Measurements from ENCODE around the gene PKMYT1. TPM values are rescaled to one million over a fixed set of nuclear protein-coding genes. Genes with fewer than 3 reads are reported as not detected.

PKMYT1 gene
- total and polyA plus RNA-seq, 2 donors = 5.3 to 16.5 TPM

- peaks cover 0 to 4% of the 10 kb centered on the region in 2 donors for H3K9me3 ChIP-seq (ENCODE audit: control insufficient read depth in 2 of 2, insufficient read depth in 1 of 2, low read length in 1 of 2)
- H3K4me1 ChIP-seq (ENCODE audit: control insufficient read depth in 2 of 2, insufficient read depth in 2 of 2, low read length in 2 of 2) = peaks cover 23 to 42% of the 10 kb centered on the region in 2 donors
- WGBS = under 1% methylated on average over 62 of the region's 67 CpGs
- no peaks in the 10 kb centered on the region for H3K36me3 ChIP-seq (ENCODE audit: control insufficient read depth in 2 of 2, insufficient read depth in 2 of 2, low read length in 1 of 2)
- H3K4me3 ChIP-seq (ENCODE audit: low read length in 2 of 2) = peak overlapping the region in 1 of 2 donors; percentile 61
- no peak overlapping the region for H3K27ac ChIP-seq (ENCODE audit: low read depth in 1 of 2, low read length in 1 of 2)
- peaks cover 7 to 62% of the 10 kb centered on the region in 2 donors for H3K27me3 ChIP-seq (ENCODE audit: control insufficient read depth in 2 of 2, insufficient read depth in 1 of 2, low read length in 1 of 2)
- DNase-seq (ENCODE audit: low read depth in 6 of 9, low spot score in 9 of 9) = no peak
Observed at GRCh38 chr16:3004319-3004718, 24.1 kb upstream of the PKMYT1 start.

GRCh38 chr16:3003582-3004270 lies 23.5 kb upstream of the PKMYT1 start:
- H3K4me3 ChIP-seq (ENCODE audit: low read length in 2 of 2) = peak overlapping the region in 1 of 2 donors; percentile 61
- WGBS = 9% methylated on average over 58 of the region's 58 CpGs
- DNase-seq (ENCODE audit: low read depth in 6 of 9, low spot score in 9 of 9) = peak; percentile 93 to 99 (median 97)
- H3K36me3 ChIP-seq (ENCODE audit: control insufficient read depth in 2 of 2, insufficient read depth in 2 of 2, low read length in 1 of 2) = no peaks in the 10 kb centered on the region
- peaks cover 23 to 39% of the 10 kb centered on the region in 2 donors for H3K4me1 ChIP-seq (ENCODE audit: control insufficient read depth in 2 of 2, insufficient read depth in 2 of 2, low read length in 2 of 2)
- H3K27ac ChIP-seq (ENCODE audit: low read depth in 1 of 2, low read length in 1 of 2) = no peak overlapping the region
- peaks cover 10 to 61% of the 10 kb centered on the region in 2 donors for H3K27me3 ChIP-seq (ENCODE audit: control insufficient read depth in 2 of 2, insufficient read depth in 1 of 2, low read length in 1 of 2)
- H3K9me3 ChIP-seq (ENCODE audit: control insufficient read depth in 2 of 2, insufficient read depth in 1 of 2, low read length in 1 of 2) = peaks cover 0 to 4% of the 10 kb centered on the region in 2 donors

GRCh38 chr16:3001316-3001715 lies 21.1 kb upstream of the PKMYT1 start:
- no peaks in the 10 kb centered on the region for H3K9me3 ChIP-seq (ENCODE audit: control insufficient read depth in 2 of 2, insufficient read depth in 1 of 2, low read length in 1 of 2)
- 97% methylated on average over 12 of the region's 12 CpGs for WGBS
- no peak overlapping the region for H3K27ac ChIP-seq (ENCODE audit: low read depth in 1 of 2, low read length in 1 of 2)
- no peaks in the 10 kb centered on the region for H3K36me3 ChIP-seq (ENCODE audit: control insufficient read depth in 2 of 2, insufficient read depth in 2 of 2, low read length in 1 of 2)
- H3K27me3 ChIP-seq (ENCODE audit: control insufficient read depth in 2 of 2, insufficient read depth in 1 of 2, low read length in 1 of 2) = peaks cover 10 to 58% of the 10 kb centered on the region in 2 donors
- peaks cover 4 to 15% of the 10 kb centered on the region in 2 donors for H3K4me1 ChIP-seq (ENCODE audit: control insufficient read depth in 2 of 2, insufficient read depth in 2 of 2, low read length in 2 of 2)
- H3K4me3 ChIP-seq (ENCODE audit: low read length in 2 of 2) = no peak overlapping the region
- DNase-seq (ENCODE audit: low read depth in 6 of 9, low spot score in 9 of 9) = no peak

GRCh38 chr16:3000540-3000939 lies 20.3 kb upstream of the PKMYT1 start:
- H3K27me3 ChIP-seq (ENCODE audit: control insufficient read depth in 2 of 2, insufficient read depth in 1 of 2, low read length in 1 of 2) = peaks cover 8 to 51% of the 10 kb centered on the region in 2 donors
- H3K9me3 ChIP-seq (ENCODE audit: control insufficient read depth in 2 of 2, insufficient read depth in 1 of 2, low read length in 1 of 2) = no peaks in the 10 kb centered on the region
- H3K27ac ChIP-seq (ENCODE audit: low read depth in 1 of 2, low read length in 1 of 2) = no peak overlapping the region
- no peak overlapping the region for H3K4me3 ChIP-seq (ENCODE audit: low read length in 2 of 2)
- H3K36me3 ChIP-seq (ENCODE audit: control insufficient read depth in 2 of 2, insufficient read depth in 2 of 2, low read length in 1 of 2) = no peaks in the 10 kb centered on the region
- DNase-seq (ENCODE audit: low read depth in 6 of 9, low spot score in 9 of 9) = no peak
- peaks cover 4 to 9% of the 10 kb centered on the region in 2 donors for H3K4me1 ChIP-seq (ENCODE audit: control insufficient read depth in 2 of 2, insufficient read depth in 2 of 2, low read length in 2 of 2)
- 98% methylated on average over 4 of the region's 4 CpGs for WGBS

GRCh38 chr16:2999929-3000328 lies 19.7 kb upstream of the PKMYT1 start:
- Histone ChIP-seq H3K9me3 (ENCODE audit: control insufficient read depth in 2 of 2, insufficient read depth in 1 of 2, low read length in 1 of 2) (no peaks in the 10 kb centered on the region), H3K27ac (ENCODE audit: low read depth in 1 of 2, low read length in 1 of 2) (no peak overlapping the region), H3K27me3 (ENCODE audit: control insufficient read depth in 2 of 2, insufficient read depth in 1 of 2, low read length in 1 of 2) (peaks cover 6 to 46% of the 10 kb centered on the region in 2 donors), H3K4me1 (ENCODE audit: control insufficient read depth in 2 of 2, insufficient read depth in 2 of 2, low read length in 2 of 2) (peaks cover 3 to 8% of the 10 kb centered on the region in 2 donors), H3K36me3 (ENCODE audit: control insufficient read depth in 2 of 2, insufficient read depth in 2 of 2, low read length in 1 of 2) (no peaks in the 10 kb centered on the region), H3K4me3 (ENCODE audit: low read length in 2 of 2) (no peak overlapping the region)
- 93% methylated on average over 6 of the region's 6 CpGs for WGBS
- DNase-seq (ENCODE audit: low read depth in 6 of 9, low spot score in 9 of 9) = no peak

- Histone ChIP-seq H3K36me3 (ENCODE audit: control insufficient read depth in 2 of 2, insufficient read depth in 2 of 2, low read length in 1 of 2) (no peaks in the 10 kb centered on the region), H3K9me3 (ENCODE audit: control insufficient read depth in 2 of 2, insufficient read depth in 1 of 2, low read length in 1 of 2) (no peaks in the 10 kb centered on the region), H3K27ac (ENCODE audit: low read depth in 1 of 2, low read length in 1 of 2) (no peak overlapping the region), H3K4me1 (ENCODE audit: control insufficient read depth in 2 of 2, insufficient read depth in 2 of 2, low read length in 2 of 2) (peaks cover 0 to 2% of the 10 kb centered on the region in 2 donors), H3K27me3 (ENCODE audit: control insufficient read depth in 2 of 2, insufficient read depth in 1 of 2, low read length in 1 of 2) (peaks cover 3 to 40% of the 10 kb centered on the region in 2 donors), H3K4me3 (ENCODE audit: low read length in 2 of 2) (no peak overlapping the region)
- DNase-seq (ENCODE audit: low read depth in 6 of 9, low spot score in 9 of 9) = no peak
- WGBS = over 99% methylated on average over 13 of the region's 13 CpGs
Observed at GRCh38 chr16:2996298-2996697, 16.1 kb upstream of the PKMYT1 start.

GRCh38 chr16:2992383-2993081 lies 12.3 kb upstream of the PKMYT1 start:
- H3K27ac ChIP-seq (ENCODE audit: low read depth in 1 of 2, low read length in 1 of 2) = peak overlapping the region; percentile 26 to 28
- no peak overlapping the region for H3K4me3 ChIP-seq (ENCODE audit: low read length in 2 of 2)
- no peak for DNase-seq (ENCODE audit: low read depth in 6 of 9, low spot score in 9 of 9)
- H3K27me3 ChIP-seq (ENCODE audit: control insufficient read depth in 2 of 2, insufficient read depth in 1 of 2, low read length in 1 of 2) = peaks cover 5 to 33% of the 10 kb centered on the region in 2 donors
- H3K9me3 ChIP-seq (ENCODE audit: control insufficient read depth in 2 of 2, insufficient read depth in 1 of 2, low read length in 1 of 2) = no peaks in the 10 kb centered on the region
- 92% methylated on average over 14 of the region's 14 CpGs for WGBS
- no peaks in the 10 kb centered on the region for H3K36me3 ChIP-seq (ENCODE audit: control insufficient read depth in 2 of 2, insufficient read depth in 2 of 2, low read length in 1 of 2)
- H3K4me1 ChIP-seq (ENCODE audit: control insufficient read depth in 2 of 2, insufficient read depth in 2 of 2, low read length in 2 of 2) = peaks cover 0 to 22% of the 10 kb centered on the region in 2 donors

- Histone ChIP-seq H3K4me1 (ENCODE audit: control insufficient read depth in 2 of 2, insufficient read depth in 2 of 2, low read length in 2 of 2) (peaks cover 0 to 28% of the 10 kb centered on the region in 2 donors), H3K27me3 (ENCODE audit: control insufficient read depth in 2 of 2, insufficient read depth in 1 of 2, low read length in 1 of 2) (peaks cover 5 to 33% of the 10 kb centered on the region in 2 donors), H3K27ac (ENCODE audit: low read depth in 1 of 2, low read length in 1 of 2) (no peak overlapping the region), H3K9me3 (ENCODE audit: control insufficient read depth in 2 of 2, insufficient read depth in 1 of 2, low read length in 1 of 2) (no peaks in the 10 kb centered on the region), H3K4me3 (ENCODE audit: low read length in 2 of 2) (no peak overlapping the region), H3K36me3 (ENCODE audit: control insufficient read depth in 2 of 2, insufficient read depth in 2 of 2, low read length in 1 of 2) (no peaks in the 10 kb centered on the region)
- 96% methylated on average over 12 of the region's 12 CpGs for WGBS
- no peak for DNase-seq (ENCODE audit: low read depth in 6 of 9, low spot score in 9 of 9)
Observed at GRCh38 chr16:2991566-2992261, 11.5 kb upstream of the PKMYT1 start.

GRCh38 chr16:2990891-2991290 lies 10.6 kb upstream of the PKMYT1 start:
- Histone ChIP-seq H3K36me3 (ENCODE audit: control insufficient read depth in 2 of 2, insufficient read depth in 2 of 2, low read length in 1 of 2) (no peaks in the 10 kb centered on the region), H3K4me3 (ENCODE audit: low read length in 2 of 2) (no peak overlapping the region), H3K27ac (ENCODE audit: low read depth in 1 of 2, low read length in 1 of 2) (no peak overlapping the region), H3K4me1 (ENCODE audit: control insufficient read depth in 2 of 2, insufficient read depth in 2 of 2, low read length in 2 of 2) (peaks cover 0 to 28% of the 10 kb centered on the region in 2 donors), H3K27me3 (ENCODE audit: control insufficient read depth in 2 of 2, insufficient read depth in 1 of 2, low read length in 1 of 2) (peaks cover 5 to 36% of the 10 kb centered on the region in 2 donors), H3K9me3 (ENCODE audit: control insufficient read depth in 2 of 2, insufficient read depth in 1 of 2, low read length in 1 of 2) (no peaks in the 10 kb centered on the region)
- 91% methylated on average over 10 of the region's 10 CpGs for WGBS
- DNase-seq (ENCODE audit: low read depth in 6 of 9, low spot score in 9 of 9) = no peak
